HG02938 (cell line): Measurements from ENCODE around the gene OR8I2.
"Not testable (repeated sequence)": the region's sequence is repeated elsewhere in the genome, so short reads cannot be mapped to it uniquely, and the experiment has no call there.

ENCODE experiments used
- ATAC-seq: cut with Tn5 transposase; IDR thresholded peaks from one replicate; pipeline ENCODE4 v1.9.1; 2021; ENCODE audit warnings: mild to moderate bottlenecking, moderate library complexity; ENCODE audit not compliant: unreplicated experiment

The OR8I2 gene

GRCh38 chr11:56093008-56093407, at the start of gene OR8I2:
OR8I2 (plus strand) TSS chr11:56093308; CDS start chr11:56093308, 0 bp downstream.
- ATAC-seq: no peak

GRCh38 chr11:56045538-56045937, 47.6 kb upstream of the OR8I2 start:
- ATAC-seq: no peak

GRCh38 chr11:56048480-56048879, 44.6 kb upstream of the OR8I2 start:
- ATAC-seq: no peak

GRCh38 chr11:56049487-56049886, 43.6 kb upstream of the OR8I2 start:
- ATAC-seq: no peak

GRCh38 chr11:56056366-56056765, 36.7 kb upstream of the OR8I2 start:
- not testable (repeated sequence) for ATAC-seq

- ATAC-seq: not testable (repeated sequence)
These were observed 35.4 kb upstream of the OR8I2 start for GRCh38 chr11:56057661-56058237.

GRCh38 chr11:56058260-56058780, 34.8 kb upstream of the OR8I2 start:
- ATAC-seq: not testable (repeated sequence)

- ATAC-seq: no peak
These were observed 26.1 kb upstream of the OR8I2 start for GRCh38 chr11:56066980-56067379.

GRCh38 chr11:56089697-56090096, 3.4 kb upstream of the OR8I2 start:
- ATAC-seq: no peak

- ATAC-seq: no peak
These were observed 10.2 kb downstream of the OR8I2 start, which contains the start of gene OR8H2 for GRCh38 chr11:56103210-56103737. OR8H2 (plus strand) TSS chr11:56103687; CDS start chr11:56105043, 1,356 bp downstream.

GRCh38 chr11:56122073-56122472, 29.0 kb downstream of the OR8I2 start, which contains the start of gene OR8H3:
OR8H3 (plus strand) TSS chr11:56122373; CDS start chr11:56122373, 0 bp downstream.
- no peak for ATAC-seq

GRCh38 chr11:56140151-56140661, 47.1 kb downstream of the OR8I2 start, which contains the start of gene OR8J3:
OR8J3 (minus strand) TSS chr11:56140201; CDS start chr11:56137718, 2,483 bp downstream.
- no peak for ATAC-seq

- ATAC-seq: not testable (repeated sequence)
These were observed 50.6 kb downstream of the OR8I2 start for GRCh38 chr11:56143681-56144080.
